Measurements from ENCODE around the gene TNS4. TPM values are rescaled to one million over a fixed set of nuclear protein-coding genes. Genes with fewer than 3 reads are reported as not detected.

Gene TNS4
- total and polyA plus RNA-seq, 2 of the 4 experiments (the other 2 are of a cell fraction): not detected

DNA sequence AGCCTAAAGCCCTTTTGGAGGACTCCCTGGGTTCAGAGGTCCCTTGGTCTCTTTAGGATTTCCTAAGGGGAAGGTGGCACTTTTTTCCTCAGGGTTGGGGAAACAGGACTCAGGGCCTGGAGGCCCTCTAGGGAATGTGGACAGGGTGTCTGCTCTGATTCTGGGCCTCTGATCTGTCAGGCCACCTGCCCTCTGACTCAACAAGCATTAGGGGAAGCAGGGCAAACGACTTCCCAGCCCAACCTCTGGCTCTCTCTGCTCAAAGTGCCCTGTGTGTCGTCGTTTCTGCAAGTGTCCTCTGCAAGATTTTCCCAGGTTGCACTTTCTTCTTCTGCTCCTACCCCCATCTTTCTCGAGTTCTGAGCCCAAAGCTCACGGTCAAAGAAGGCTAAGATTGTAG is 64.8 kb downstream of the TNS4 start:
- ATAC-seq (ENCODE audit: low read depth) (no peak), DNase-seq (no peak)
- CTCF ChIA-PET: interaction anchor here (1.5 kb wide), 1 partner anchor 40 kb away, joined by 3 read pairs; no protein-coding TSS in a partner anchor
- intact Hi-C loops (cut with micrococcal nuclease): no loop called here
- no peak overlapping the region for H3K9ac ChIP-seq (ENCODE audit: low read depth, low read length)
- TF ChIP-seq MAZ (IDR thresholded peaks at IDR 0.05; ENCODE audit: borderline replicate concordance, low read depth, low read length): no peak
- TF ChIP-seq BHLHE40 (IDR thresholded peaks at IDR 0.05; ENCODE audit: low read depth, low read length): no peak
- TF ChIP-seq ELK1 (IDR thresholded peaks at IDR 0.05; ENCODE audit: borderline replicate concordance, low read depth, low read length): no peak
- TF ChIP-seq CHD1 (IDR thresholded peaks at IDR 0.05; ENCODE audit: low read depth, low read length): no peak
- no TSS peak for BruUV-seq (replicated peaks)
- H4K20me1 ChIP-seq (ENCODE audit: insufficient read depth, low read length): no peaks in the 10 kb centered on the region
- H2BK120ac ChIP-seq (ENCODE audit: low read depth, low read length): no peak overlapping the region
- H2AK9ac ChIP-seq (replicated peaks; ENCODE audit: low read depth, low read length, poor library complexity): peak overlapping the region; percentile 11
- no peak overlapping the region for H2BK20ac ChIP-seq (ENCODE audit: low read depth, low read length)
- H4K8ac ChIP-seq (ENCODE audit: low read depth in 2 of 2, low read length in 2 of 2): no peak overlapping the region
- no peak overlapping the region for H2AK5ac ChIP-seq (ENCODE audit: low read depth, low read length)
- peaks cover 8% of the 10 kb centered on the region for H3K4me1 ChIP-seq (ENCODE audit: control insufficient read depth, insufficient read depth, low read length)
- no peak overlapping the region for H4K5ac ChIP-seq (ENCODE audit: low read depth, low read length)
- no peak overlapping the region for H4K91ac ChIP-seq (ENCODE audit: insufficient read depth, low read depth, low read length)
- no peak overlapping the region for H3K56ac ChIP-seq (ENCODE audit: extremely low read depth, insufficient read depth, low read length)
- H3K18ac ChIP-seq (ENCODE audit: low read depth, low read length): no peak overlapping the region
- H3K79me1 ChIP-seq (ENCODE audit: low read depth in 1 of 2, low read length in 2 of 2): no peaks in the 10 kb centered on the region
- H3K36me3 ChIP-seq (ENCODE audit: control insufficient read depth, insufficient read depth, low read length): no peaks in the 10 kb centered on the region
- H3K9me1 ChIP-seq (ENCODE audit: insufficient read depth, low read length): peaks cover 7% of the 10 kb centered on the region; the same call in 1 of the 2 replicates
- H2BK15ac ChIP-seq (ENCODE audit: low read depth, low read length): no peak overlapping the region
- in situ Hi-C loops (cut with MboI; ENCODE audit: low sequenced_read_pairs): no loop called here
- H3K14ac ChIP-seq (replicated peaks; ENCODE audit: low read depth, low read length): no peak overlapping the region
- no peak overlapping the region for H3K27ac ChIP-seq (ENCODE audit: insufficient read depth, low read length)
- no peaks in the 10 kb centered on the region for H3K9me3 ChIP-seq (ENCODE audit: control insufficient read depth, insufficient read depth, low read length)
- no peak overlapping the region for H3K4ac ChIP-seq (ENCODE audit: low read depth, low read length)
- dilution Hi-C loops (cut with HindIII; ENCODE audit: low sequenced_read_pairs, unreplicated experiment): no loop called here
- H2BK5ac ChIP-seq (ENCODE audit: low read depth, low read length, poor library complexity, severe bottlenecking): no peak overlapping the region
- H3K27me3 ChIP-seq (ENCODE audit: control insufficient read depth, insufficient read depth, low read length): no peaks in the 10 kb centered on the region
- POLR2A ChIA-PET (ENCODE audit: unreplicated experiment): no interaction called here
- 90% methylated on average over 2 of the region's 5 CpGs; no CpG with 5 or more reads in 1 of the 2 experiments for WGBS, 2 experiments (ENCODE audit: extremely low coverage in 2 of 2, insufficient read length in 1 of 2)
- H3K23ac ChIP-seq (ENCODE audit: low read depth, low read length): no peak overlapping the region
- no peak overlapping the region for H3K4me3 ChIP-seq (ENCODE audit: insufficient read depth, low read depth, low read length)
- H3K4me2 ChIP-seq (ENCODE audit: low read depth, low read length): no peak overlapping the region
- peak overlapping the region; percentile 48 for H2AFZ ChIP-seq (replicated peaks; ENCODE audit: low read length, poor library complexity)
